ENCODE data around the gene KHDC4. TPM values are rescaled to one million over a fixed set of nuclear protein-coding genes. Genes with fewer than 3 reads are reported as not detected.
A peak's percentile ranks its signal among the peaks of the same experiment; 100 is the strongest.

KHDC4 gene
- total RNA-seq, 1 experiment from 2014 or later: 57.7 TPM

- peak overlapping the region; percentile 37 for H3K18ac ChIP-seq (ENCODE audit: insufficient read length, low read depth, low read length)
- H2BK120ac ChIP-seq (ENCODE audit: low read depth, low read length, poor library complexity, severe bottlenecking): no peak overlapping the region
- no peaks in the 10 kb centered on the region for H3K9me3 ChIP-seq (ENCODE audit: control insufficient read depth, low read depth, low read length)
- H3K4me1 ChIP-seq (ENCODE audit: insufficient read depth, low read length): no peaks in the 10 kb centered on the region; the same call in 1 of the 2 replicates
- H3K79me2 ChIP-seq (ENCODE audit: insufficient read depth, low read length): peaks cover 19% of the 10 kb centered on the region; the same call in 1 of the 2 replicates
- Mint-ChIP-seq H3K27me3 (ENCODE audit: low read depth) (no peaks in the 10 kb centered on the region), H3K27ac (no peak overlapping the region; a peak in 1 of 7 replicates), H3K36me3 (ENCODE audit: insufficient read depth in 1 of 3, low read depth in 3 of 3) (peaks cover 12 to 21% (median 20%) of the 10 kb centered on the region in 3 experiments), H3K4me3 (no peak overlapping the region), H3K4me1 (peaks cover 19 to 21% of the 10 kb centered on the region in 2 experiments), H3K9me3 (no peaks in the 10 kb centered on the region)
- H3K9ac ChIP-seq (ENCODE audit: extremely low read depth, insufficient read length, low read length): peak overlapping the region; percentile 83
- H3K23ac ChIP-seq (ENCODE audit: insufficient read length, low read depth, low read length): no peak overlapping the region
- peaks cover 9% of the 10 kb centered on the region for H3K79me1 ChIP-seq (ENCODE audit: insufficient read depth, low read depth, low read length, poor library complexity, severe bottlenecking)
- H2BK20ac ChIP-seq (ENCODE audit: low read depth, low read length, poor library complexity, severe bottlenecking): peak overlapping the region; percentile 60
- H2BK5ac ChIP-seq (ENCODE audit: insufficient read length, low read length): peak overlapping the region; percentile 77
- no peaks in the 10 kb centered on the region for H4K20me1 ChIP-seq (ENCODE audit: control insufficient read depth, insufficient read depth, insufficient read length)
- peak overlapping the region; percentile 58; the same call in 1 of the 2 replicates for H3K14ac ChIP-seq (ENCODE audit: insufficient read depth, low read length)
- H3T11ph ChIP-seq (ENCODE audit: low read length): peak overlapping the region; percentile 64
- H2AK5ac ChIP-seq (ENCODE audit: insufficient read length, low read length): no peak overlapping the region
- no peaks in the 10 kb centered on the region for H3K27me3 ChIP-seq (ENCODE audit: insufficient read depth, low read length)
- no peak overlapping the region for H2BK15ac ChIP-seq (ENCODE audit: low read depth, low read length)
- peak overlapping the region; percentile 31 for H3K56ac ChIP-seq (ENCODE audit: insufficient read length, low read depth, low read length)
- H3K4me2 ChIP-seq (ENCODE audit: insufficient read depth, insufficient read length, low read length): peak overlapping the region; percentile 93
- peak overlapping the region; percentile 59 for H2BK12ac ChIP-seq (ENCODE audit: insufficient read length, low read depth, low read length)
- H3K27ac ChIP-seq (ENCODE audit: insufficient read length, low read depth, low read length): peak overlapping the region; percentile 86
- TF ChIP-seq CTCF (conservative IDR thresholded peaks at IDR 0.05): no peak
- peaks cover 6% of the 10 kb centered on the region for H3K23me2 ChIP-seq (ENCODE audit: insufficient read length, low read depth, low read length, poor library complexity, severe bottlenecking)
- H2AFZ ChIP-seq (ENCODE audit: low read length): no peak overlapping the region
- WGBS (ENCODE audit: extremely low coverage, insufficient read length, low lambda C conversion rate): no CpG with 5 or more reads among the region's 24 CpGs
- no peak overlapping the region for H4K91ac ChIP-seq (ENCODE audit: insufficient read length, low read depth, low read length)
- no peak overlapping the region for H4K8ac ChIP-seq (replicated peaks; ENCODE audit: insufficient read length, low read depth, low read length)
- peak overlapping the region; percentile 28; the same call in 1 of the 2 replicates for H3K4ac ChIP-seq (ENCODE audit: low read depth, low read length)
- DNase-seq: no peak
- peak overlapping the region; percentile 67 for H4K5ac ChIP-seq (ENCODE audit: insufficient read length, low read depth, low read length)
Observed at GRCh38 chr1:155934936-155935590, 850 bp upstream of the KHDC4 start.

Measured in H9 (cell line).